GM23338 (cell line): ENCODE data around the gene CNBD2. TPM values are rescaled to one million over a fixed set of nuclear protein-coding genes. Genes with fewer than 3 reads are reported as not detected.

ENCODE experiments used
- ATAC-seq: fragments of 200-7000 bp; cut with Tn5 transposase; 3 replicates; pipeline ENCODE4 v1.9.1; 2020
- DNase-seq: peaks from one replicate; pipeline ENCODE4 v3.0.0-alpha.2; 2015; ENCODE audit warnings: low spot score
- H2AFZ ChIP-seq: fragments of 200-600 bp; sonication (generic); 2 replicates; pipeline ENCODE4 v1.8.0; 2016; ENCODE audit warnings: antibody characterized with exemption, mild to moderate bottlenecking, moderate library complexity
- H3F3A ChIP-seq: fragments of 200-600 bp; sonication (generic); replicated peaks from 2 replicates; pipeline ENCODE4 v1.8.0; 2017; ENCODE audit warnings: antibody characterized with exemption, mixed run types, low read depth
- H3K27ac ChIP-seq: fragments of 200-600 bp; sonication (generic); 2 replicates; pipeline ENCODE4 v1.6.1; 2016; ENCODE audit warnings: low read depth
- H3K27me3 ChIP-seq: fragments of 200-600 bp; sonication (generic); 2 replicates; pipeline ENCODE4 v1.8.0; 2016; ENCODE audit warnings: mild to moderate bottlenecking, mixed run types, moderate library complexity; ENCODE audit not compliant: insufficient read depth
- H3K36me3 ChIP-seq: fragments of 200-600 bp; sonication (generic); 2 replicates; pipeline ENCODE4 v1.8.0; 2016; ENCODE audit warnings: mild to moderate bottlenecking; ENCODE audit not compliant: insufficient read depth
- H3K4me1 ChIP-seq: fragments of 200-600 bp; sonication (generic); 2 replicates; pipeline ENCODE4 v1.8.0; 2016; ENCODE audit warnings: mild to moderate bottlenecking, moderate library complexity; ENCODE audit not compliant: insufficient read depth
- H3K4me2 ChIP-seq: fragments of 200-600 bp; sonication (generic); 2 replicates; pipeline ENCODE4 v1.7.1; 2017; ENCODE audit warnings: mixed run types
- H3K4me3 ChIP-seq: fragments of 200-600 bp; sonication (generic); 2 replicates; pipeline ENCODE4 v1.6.1; 2016; ENCODE audit warnings: mixed run types
- H3K79me2 ChIP-seq: fragments of 200-600 bp; sonication (generic); replicated peaks from 2 replicates; pipeline ENCODE4 v1.8.0; 2017; ENCODE audit warnings: mild to moderate bottlenecking; ENCODE audit not compliant: insufficient read depth
- H3K9me2 ChIP-seq: fragments of 200-600 bp; sonication (generic); 2 replicates; pipeline ENCODE4 v1.8.0; 2017; ENCODE audit not compliant: insufficient read depth
- H4K20me1 ChIP-seq: fragments of 200-600 bp; sonication (generic); replicated peaks from 2 replicates; pipeline ENCODE4 v1.8.0; 2017; ENCODE audit warnings: mild to moderate bottlenecking; ENCODE audit not compliant: insufficient read depth
- H3K27ac Mint-ChIP-seq: 2 replicates; pipeline ENCODE4 v1.8.0; 2020; ENCODE audit warnings: inconsistent platforms, mild to moderate bottlenecking, moderate library complexity, mixed read lengths
- H3K27me3 Mint-ChIP-seq: 3 replicates; pipeline ENCODE4 v1.8.0; 2022; ENCODE audit warnings: low read depth, mild to moderate bottlenecking, moderate library complexity, mixed read lengths, inconsistent platforms; ENCODE audit not compliant: insufficient read depth, poor library complexity
- H3K36me3 Mint-ChIP-seq: 3 replicates; pipeline ENCODE4 v1.8.0; 2021; ENCODE audit warnings: low read depth, mild to moderate bottlenecking, inconsistent platforms, moderate library complexity, mixed read lengths
- H3K4me1 Mint-ChIP-seq: 3 replicates; pipeline ENCODE4 v1.8.0; 2020; ENCODE audit warnings: mild to moderate bottlenecking, inconsistent platforms, mixed read lengths
- H3K4me3 Mint-ChIP-seq: 3 replicates; pipeline ENCODE4 v1.8.0; 2021; ENCODE audit warnings: moderate library complexity, mild to moderate bottlenecking, inconsistent platforms, mixed read lengths
- H3K9me3 Mint-ChIP-seq: 3 replicates; pipeline ENCODE4 v1.8.0; 2020; ENCODE audit warnings: moderate library complexity, mild to moderate bottlenecking, inconsistent platforms, mixed read lengths
- CTCF ChIP-seq, 2 experiments: fragments of 200-600 bp in 1 of 2; sonication (generic) in 1 of 2; conservative IDR thresholded peaks; 2 replicates each; pipeline versions ENCODE4 v1.5.1 to v1.6.1; 2016 to 2017; ENCODE audit warnings: antibody characterized with exemption in 2 of 2, low read depth in 2 of 2, mild to moderate bottlenecking in 2 of 2, moderate library complexity in 1 of 2
- EZH2phosphoT487 ChIP-seq: fragments of 200-600 bp; sonication (generic); IDR thresholded peaks from one replicate; pipeline ENCODE4 v1.8.1; 2018; ENCODE audit warnings: antibody characterized with exemption; ENCODE audit not compliant: unreplicated experiment
- POLR2AphosphoS5 ChIP-seq: IDR thresholded peaks from 2 replicates; pipeline ENCODE4 v1.6.1; 2016; ENCODE audit warnings: antibody characterized with exemption, low read depth
- STAT1 ChIP-seq: IDR thresholded peaks from one replicate; pipeline ENCODE4 v1.6.1; 2016; ENCODE audit warnings: antibody characterized with exemption; ENCODE audit not compliant: unreplicated experiment
- ZNF462 ChIP-seq: fragments of 250-450 bp; sonication (Bioruptor Pico); IDR thresholded peaks from 2 replicates; pipeline ENCODE4 v1.5.0; 2020; ENCODE audit warnings: mild to moderate bottlenecking, moderate library complexity
- polyA plus RNA-seq: library from polyadenylated mRNA; unstranded; fragments of >200 nt; fragmentation: Nextera tagmentation; extraction: Ambion mirVana; gene quantifications from 2 replicates; pipeline ENCODE4 v1.2.1, GENCODE V29; 2016
- total RNA-seq: library from RNA; depleted of rRNA; stranded (reverse); fragments of >200 nt; shearing (Covaris generic); gene quantifications from 2 replicates; pipeline ENCODE4 v1.2.3, GENCODE V29; 2014

Gene CNBD2
- total and polyA plus RNA-seq, 2 experiments from 2014 or later: 2.7 TPM; not detected in 1

- H3K9me3 Mint-ChIP-seq: peaks cover 34% of the 10 kb centered on the region
- H3K27me3 Mint-ChIP-seq: no peaks in the 10 kb centered on the region
- no peak overlapping the region for H3K27ac Mint-ChIP-seq
- TF ChIP-seq ZNF462 (CRISPR knock-in tag) (no peak), POLR2AphosphoS5 (no peak), CTCF (conservative IDR thresholded peaks at IDR 0.05; ENCODE audit: low read depth in 2 of 2) (no peak)
- H3K4me1 ChIP-seq: no peaks in the 10 kb centered on the region
- H3K9me2 ChIP-seq: no peaks in the 10 kb centered on the region
- H3K27me3 ChIP-seq: no peaks in the 10 kb centered on the region
- no peak overlapping the region for H3K4me3 ChIP-seq
- H4K20me1 ChIP-seq: no peaks in the 10 kb centered on the region
- no peak overlapping the region for H3K27ac ChIP-seq
- no peaks in the 10 kb centered on the region for H3K79me2 ChIP-seq
- no peaks in the 10 kb centered on the region for H3F3A ChIP-seq
- ATAC-seq (no peak), DNase-seq (no peak)
- H3K36me3 Mint-ChIP-seq: peaks cover 8% of the 10 kb centered on the region
- no peak overlapping the region for H2AFZ ChIP-seq
- H3K36me3 ChIP-seq: no peaks in the 10 kb centered on the region
- H3K4me3 Mint-ChIP-seq: no peak overlapping the region
- H3K4me2 ChIP-seq: no peak overlapping the region
- no peaks in the 10 kb centered on the region for H3K4me1 Mint-ChIP-seq
These were observed 34.5 kb downstream of the CNBD2 start for GRCh38 chr20:36002855-36003254.

GRCh38 chr20:36004045-36004444 lies 35.7 kb downstream of the CNBD2 start:
- Histone ChIP-seq H3K36me3 (no peaks in the 10 kb centered on the region), H3K79me2 (no peaks in the 10 kb centered on the region), H3F3A (no peaks in the 10 kb centered on the region), H3K9me2 (no peaks in the 10 kb centered on the region), H2AFZ (no peak overlapping the region), H3K27me3 (no peaks in the 10 kb centered on the region), H3K27ac (no peak overlapping the region), H3K4me3 (no peak overlapping the region), H3K4me1 (no peaks in the 10 kb centered on the region), H4K20me1 (no peaks in the 10 kb centered on the region), H3K4me2 (no peak overlapping the region)
- peaks cover 34% of the 10 kb centered on the region for H3K9me3 Mint-ChIP-seq
- no peak overlapping the region for H3K4me3 Mint-ChIP-seq
- no peak for TF ChIP-seq CTCF (conservative IDR thresholded peaks at IDR 0.05; ENCODE audit: low read depth in 2 of 2)
- TF ChIP-seq EZH2phosphoT487: no peak
- no peak for TF ChIP-seq STAT1
- no peak overlapping the region for H3K27ac Mint-ChIP-seq
- no peaks in the 10 kb centered on the region for H3K4me1 Mint-ChIP-seq
- DNase-seq (no peak), ATAC-seq (no peak)
- H3K27me3 Mint-ChIP-seq: no peaks in the 10 kb centered on the region
- H3K36me3 Mint-ChIP-seq: peaks cover 8% of the 10 kb centered on the region
